A673 (cell line): Measurements from ENCODE around the gene HDAC1. TPM values are rescaled to one million over a fixed set of nuclear protein-coding genes. Genes with fewer than 3 reads are reported as not detected.
"Not testable (repeated sequence)": the region's sequence is repeated elsewhere in the genome, so short reads cannot be mapped to it uniquely, and the experiment has no call there.

ENCODE experiments used
- BruUV-seq: library from RNA; stranded (reverse); fragments of 400-500 nt; replicated peaks from 2 replicates; lab custom pipeline; 2021; lab: Mats Ljungman, UMichigan
- CTCF ChIA-PET: fragments of 300-600 bp; sonication (Branson Sonifier 250); formaldehyde crosslinking; loops from one replicate; lab custom pipeline; 2022; ENCODE audit warnings: antibody characterized with exemption; lab: Charles Lee
- POLR2A ChIA-PET: fragments of 300-600 bp; sonication (Branson Sonifier 250); formaldehyde crosslinking; loops from one replicate; lab custom pipeline; 2022; ENCODE audit warnings: antibody characterized with exemption; ENCODE audit not compliant: low non-redundant PET; lab: Charles Lee
- DNase-seq: peaks from one replicate; pipeline ENCODE4 v3.0.0-alpha.2; 2015; ENCODE audit warnings: low spot score
- H3K27ac ChIP-seq: fragments of 200-600 bp; sonication (generic); 2 replicates; pipeline ENCODE4 v1.5.1; 2016; ENCODE audit warnings: mixed run types, low read depth, mild to moderate bottlenecking, mixed read lengths, antibody characterized with exemption, low read length; ENCODE audit not compliant: poor library complexity, severe bottlenecking
- H3K27me3 ChIP-seq: fragments of 200-600 bp; sonication (generic); replicated peaks from 2 replicates; pipeline ENCODE4 v1.6.1; 2017; ENCODE audit warnings: mixed run types, low read depth, mild to moderate bottlenecking, mixed read lengths, antibody characterized with exemption, low read length; ENCODE audit not compliant: insufficient read depth, poor library complexity
- H3K36me3 ChIP-seq: fragments of 200-600 bp; sonication (generic); 2 replicates; pipeline ENCODE4 v1.6.1; 2016; ENCODE audit warnings: mixed run types, mild to moderate bottlenecking, mixed read lengths, antibody characterized with exemption, low read length; ENCODE audit not compliant: insufficient read depth, poor library complexity, severe bottlenecking
- H3K4me1 ChIP-seq: fragments of 200-600 bp; sonication (generic); 2 replicates; pipeline ENCODE4 v1.6.1; 2017; ENCODE audit warnings: mixed run types, mild to moderate bottlenecking, mixed read lengths, antibody characterized with exemption, low read length; ENCODE audit not compliant: insufficient read depth, poor library complexity, severe bottlenecking
- H3K4me3 ChIP-seq: fragments of 200-600 bp; sonication (generic); 2 replicates; pipeline ENCODE4 v1.5.1; 2016; ENCODE audit warnings: low read depth, mixed run types, mild to moderate bottlenecking, mixed read lengths, low read length; ENCODE audit not compliant: poor library complexity, severe bottlenecking
- H3K9me3 ChIP-seq: fragments of 200-600 bp; sonication (generic); 2 replicates; pipeline ENCODE4 v1.6.1; 2016; ENCODE audit warnings: mixed run types, low read depth, mild to moderate bottlenecking, mixed read lengths, antibody characterized with exemption, low read length; ENCODE audit not compliant: poor library complexity, severe bottlenecking
- EZH2 ChIP-seq: fragments of 200-600 bp; sonication (generic); IDR thresholded peaks from 2 replicates; pipeline ENCODE4 v1.6.1; 2017; ENCODE audit warnings: borderline replicate concordance, low read depth, mild to moderate bottlenecking, mixed read lengths, antibody characterized with exemption, low read length; ENCODE audit not compliant: poor library complexity, severe bottlenecking
- intact Hi-C: fragments of 100-400 bp; cut with micrococcal nuclease; formaldehyde crosslinking; loops from one replicate; pipeline ENCODE4 v1.10.0; 2022; ENCODE audit not compliant: unreplicated experiment
- total RNA-seq: library from RNA; stranded (reverse); gene quantifications from 2 replicates; pipeline ENCODE4 v1.2.3, GENCODE V29; 2021
- TF ChIP-seq, protein P1 (sequence below): fragments of 300-800, 200-600 bp; sonication (generic); conservative IDR thresholded peaks from 2 replicates; pipeline ENCODE4 v1.5.1; 2017; ENCODE audit warnings: low read depth, mild to moderate bottlenecking, antibody characterized with exemption, low read length, moderate library complexity, mixed read lengths

Gene HDAC1
- total RNA-seq, 1 experiment from 2014 or later = 195 TPM

GRCh38 chr1:32257227-32257508 lies 34.7 kb upstream of the HDAC1 start:
- intact Hi-C loops = no loop called here
- ChIA-PET CTCF (no interaction called here), POLR2A (no interaction called here)
- no peaks in the 10 kb centered on the region for H3K36me3 ChIP-seq
- no peaks in the 10 kb centered on the region for H3K9me3 ChIP-seq
- H3K27me3 ChIP-seq = no peaks in the 10 kb centered on the region
- no TSS peak for BruUV-seq
- H3K4me3 ChIP-seq = no peak overlapping the region
- H3K27ac ChIP-seq = no peak overlapping the region
- no peak for TF ChIP-seq EZH2
- TF ChIP-seq, protein P1, sequence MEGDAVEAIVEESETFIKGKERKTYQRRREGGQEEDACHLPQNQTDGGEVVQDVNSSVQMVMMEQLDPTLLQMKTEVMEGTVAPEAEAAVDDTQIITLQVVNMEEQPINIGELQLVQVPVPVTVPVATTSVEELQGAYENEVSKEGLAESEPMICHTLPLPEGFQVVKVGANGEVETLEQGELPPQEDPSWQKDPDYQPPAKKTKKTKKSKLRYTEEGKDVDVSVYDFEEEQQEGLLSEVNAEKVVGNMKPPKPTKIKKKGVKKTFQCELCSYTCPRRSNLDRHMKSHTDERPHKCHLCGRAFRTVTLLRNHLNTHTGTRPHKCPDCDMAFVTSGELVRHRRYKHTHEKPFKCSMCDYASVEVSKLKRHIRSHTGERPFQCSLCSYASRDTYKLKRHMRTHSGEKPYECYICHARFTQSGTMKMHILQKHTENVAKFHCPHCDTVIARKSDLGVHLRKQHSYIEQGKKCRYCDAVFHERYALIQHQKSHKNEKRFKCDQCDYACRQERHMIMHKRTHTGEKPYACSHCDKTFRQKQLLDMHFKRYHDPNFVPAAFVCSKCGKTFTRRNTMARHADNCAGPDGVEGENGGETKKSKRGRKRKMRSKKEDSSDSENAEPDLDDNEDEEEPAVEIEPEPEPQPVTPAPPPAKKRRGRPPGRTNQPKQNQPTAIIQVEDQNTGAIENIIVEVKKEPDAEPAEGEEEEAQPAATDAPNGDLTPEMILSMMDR = no peak
- no peaks in the 10 kb centered on the region for H3K4me1 ChIP-seq
- DNase-seq = no peak

- H3K27me3 ChIP-seq, POLR2A ChIA-PET, H3K4me3 ChIP-seq, CTCF ChIA-PET, H3K9me3 ChIP-seq, H3K36me3 ChIP-seq, BruUV-seq, H3K4me1 ChIP-seq, DNase-seq, intact Hi-C loops, H3K27ac ChIP-seq: not testable (repeated sequence)
These were observed 28.7 kb upstream of the HDAC1 start for GRCh38 chr1:32263236-32263593.

DNA sequence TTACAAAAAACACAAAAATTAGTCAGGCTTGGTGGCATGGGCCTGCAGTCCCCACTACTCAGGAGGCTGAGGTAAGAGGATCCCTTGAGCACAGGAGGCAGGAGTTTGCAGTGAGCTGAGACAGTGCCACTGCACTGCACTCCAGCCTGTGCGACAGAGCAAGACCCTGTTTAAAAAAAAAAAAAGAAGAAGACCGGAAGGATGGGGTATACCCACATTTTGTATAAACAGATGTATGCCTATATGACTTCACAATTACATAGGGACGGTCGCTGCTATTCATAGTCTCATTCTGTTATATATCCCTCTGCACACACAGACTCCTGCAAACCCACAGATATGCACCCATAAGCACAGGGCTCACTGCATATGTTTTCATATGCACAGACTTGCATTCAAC lies 28.1 kb upstream of the HDAC1 start:
- ChIA-PET CTCF (no interaction called here), POLR2A (no interaction called here)
- no peaks in the 10 kb centered on the region for H3K4me1 ChIP-seq
- no peak overlapping the region for H3K27ac ChIP-seq
- intact Hi-C loops = no loop called here
- H3K9me3 ChIP-seq = no peaks in the 10 kb centered on the region
- no peaks in the 10 kb centered on the region for H3K36me3 ChIP-seq
- DNase-seq = no peak
- TF ChIP-seq EZH2 = no peak
- TF ChIP-seq, protein P1 = no peak
- no peak overlapping the region for H3K4me3 ChIP-seq
- H3K27me3 ChIP-seq = no peaks in the 10 kb centered on the region
- no TSS peak for BruUV-seq

DNA sequence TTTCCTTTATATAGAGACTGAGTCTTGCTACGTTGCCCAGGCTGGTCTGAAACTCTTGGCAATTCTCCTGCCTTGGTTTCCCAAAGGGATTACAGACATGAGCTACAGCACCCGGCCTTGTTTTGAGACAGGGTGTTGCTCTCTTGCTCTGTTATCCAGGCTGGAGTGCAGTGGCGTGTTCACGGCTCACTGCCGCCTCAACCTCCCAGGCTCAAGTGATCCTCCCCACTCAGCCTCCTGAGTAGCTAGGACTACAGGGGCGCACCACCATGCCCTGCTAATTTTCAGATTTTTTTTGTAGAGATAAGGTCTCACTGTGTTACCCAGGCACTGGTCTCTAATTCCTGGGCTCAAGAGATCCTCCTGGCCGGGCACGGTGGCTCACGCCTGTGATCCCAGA lies 26.0 kb upstream of the HDAC1 start:
- CTCF ChIA-PET = no interaction called here

More for the DNA sequence above, 26.0 kb upstream of the HDAC1 start:
- no peaks in the 10 kb centered on the region for H3K27me3 ChIP-seq
- no peak for TF ChIP-seq EZH2
- TF ChIP-seq, protein P1 = no peak
- intact Hi-C loops = no loop called here
- no peak overlapping the region for H3K27ac ChIP-seq
- H3K4me3 ChIP-seq = no peak overlapping the region
- POLR2A ChIA-PET = no interaction called here
- no peak for DNase-seq
- no peaks in the 10 kb centered on the region for H3K36me3 ChIP-seq
- BruUV-seq = no TSS peak
- no peaks in the 10 kb centered on the region for H3K9me3 ChIP-seq
- H3K4me1 ChIP-seq = no peaks in the 10 kb centered on the region
